GM18868 (cell line): Measurements from ENCODE around the gene NPHP1.
"Not testable (repeated sequence)": the region's sequence is repeated elsewhere in the genome, so short reads cannot be mapped to it uniquely, and the experiment has no call there.

ENCODE experiments used
- ATAC-seq: cut with Tn5 transposase; IDR thresholded peaks from one replicate; pipeline ENCODE4 v1.9.1; 2021; ENCODE audit warnings: mild to moderate bottlenecking, moderate library complexity; ENCODE audit not compliant: unreplicated experiment

The NPHP1 gene

GRCh38 chr2:110131166-110131565 is 73.6 kb downstream of the NPHP1 start:
- ATAC-seq, result no peak

GRCh38 chr2:110130757-110131156 is 74.1 kb downstream of the NPHP1 start:
- ATAC-seq, result no peak

GRCh38 chr2:110126906-110127305 is 77.9 kb downstream of the NPHP1 start:
- no peak for ATAC-seq

GRCh38 chr2:110126086-110126773 is 78.6 kb downstream of the NPHP1 start:
- no peak for ATAC-seq

- ATAC-seq, result no peak
These were observed 79.7 kb downstream of the NPHP1 start for GRCh38 chr2:110124939-110125691.

- ATAC-seq, result no peak
These were observed 80.6 kb downstream of the NPHP1 start for GRCh38 chr2:110124038-110124825.

- ATAC-seq, result no peak
These were observed 83.2 kb downstream of the NPHP1 start for GRCh38 chr2:110121592-110121991.

GRCh38 chr2:110121052-110121334 is 83.8 kb downstream of the NPHP1 start:
- no peak for ATAC-seq

GRCh38 chr2:110120171-110121051 is 84.4 kb downstream of the NPHP1 start:
- no peak for ATAC-seq

GRCh38 chr2:110116033-110116710 is 88.6 kb downstream of the NPHP1 start:
- ATAC-seq, result no peak

GRCh38 chr2:110115291-110116032 is 89.4 kb downstream of the NPHP1 start, which contains the start of gene MALL:
MALL (minus strand) TSS chr2:110115822; CDS start chr2:110115792, 30 bp downstream.
- ATAC-seq, result no peak

GRCh38 chr2:110114831-110115255 is 90.0 kb downstream of the NPHP1 start:
- no peak for ATAC-seq

- no peak for ATAC-seq
These were observed 90.7 kb downstream of the NPHP1 start for GRCh38 chr2:110113961-110114591.

- not testable (repeated sequence) for ATAC-seq
These were observed 96.5 kb downstream of the NPHP1 start for GRCh38 chr2:110108291-110108690.

- ATAC-seq, result no peak
These were observed 97.4 kb downstream of the NPHP1 start for GRCh38 chr2:110107092-110108079.

- no peak for ATAC-seq
These were observed 98.2 kb downstream of the NPHP1 start for GRCh38 chr2:110106642-110107041.

GRCh38 chr2:110105608-110106467 is 99.0 kb downstream of the NPHP1 start:
- no peak for ATAC-seq
